GM21576 (cell line): ENCODE measurements around the gene LAMC3.

Source experiments
- ATAC-seq: cut with Tn5 transposase; IDR thresholded peaks from one replicate; pipeline ENCODE4 v1.9.1; 2021; ENCODE audit warnings: mild to moderate bottlenecking, moderate library complexity; ENCODE audit not compliant: unreplicated experiment

LAMC3 gene

GRCh38 chr9:131010482-131011273 lies 1.7 kb downstream of the LAMC3 start:
- ATAC-seq, result no peak

GRCh38 chr9:131011274-131012022 lies 2.5 kb downstream of the LAMC3 start:
- no peak for ATAC-seq

- ATAC-seq, result no peak
These were observed 3.0 kb downstream of the LAMC3 start for GRCh38 chr9:131012023-131012334.

- ATAC-seq, result no peak
These were observed 3.5 kb downstream of the LAMC3 start for GRCh38 chr9:131012396-131012917.

- no peak for ATAC-seq
These were observed 4.2 kb downstream of the LAMC3 start for GRCh38 chr9:131013015-131013755.

- ATAC-seq, result no peak
These were observed 5.0 kb downstream of the LAMC3 start for GRCh38 chr9:131013771-131014676.

- no peak for ATAC-seq
These were observed 6.1 kb downstream of the LAMC3 start for GRCh38 chr9:131015112-131015511.

GRCh38 chr9:131015876-131016397 lies 7.0 kb downstream of the LAMC3 start:
- ATAC-seq, result no peak

GRCh38 chr9:131017067-131017466 lies 8.1 kb downstream of the LAMC3 start:
- ATAC-seq, result no peak

GRCh38 chr9:131018621-131019020 lies 9.6 kb downstream of the LAMC3 start:
- no peak for ATAC-seq

- ATAC-seq, result no peak
These were observed 10.6 kb downstream of the LAMC3 start for GRCh38 chr9:131019388-131020239.

- ATAC-seq, result no peak
These were observed 11.4 kb downstream of the LAMC3 start for GRCh38 chr9:131020388-131020787.

- ATAC-seq, result no peak
These were observed 11.9 kb downstream of the LAMC3 start for GRCh38 chr9:131020862-131021261.

- no peak for ATAC-seq
These were observed 12.8 kb downstream of the LAMC3 start for GRCh38 chr9:131021785-131022184.

GRCh38 chr9:131024978-131025868 lies 16.2 kb downstream of the LAMC3 start:
- ATAC-seq, result no peak

GRCh38 chr9:131025953-131026858 lies 17.2 kb downstream of the LAMC3 start:
- no peak for ATAC-seq
